Transverse colon (tissue), 4 donors: ENCODE results near the gene SV2A.

Experiments
- POLR2A ChIP-seq: fragments of 450-650 bp; IDR thresholded peaks from one replicate; pipeline ENCODE4 v1.6.1; 2016; ENCODE audit warnings: antibody characterized with exemption, mild to moderate bottlenecking, moderate library complexity
- POLR2AphosphoS5 ChIP-seq, 3 donors: sonication (generic); formaldehyde crosslinking; IDR thresholded peaks; one replicate each; pipeline ENCODE4 v1.6.1; 2016; ENCODE audit warnings: antibody characterized with exemption in 3 of 3
- TF ChIP-seq, protein P1 (sequence below), 5 experiments: fragments of 200-600 bp in 3 of 5; fragments of 450-650 bp in 2 of 5; sonication (generic) in 3 of 5; IDR thresholded peaks; 1 replicate in 2 of 5; 2 replicates in 3 of 5; pipeline ENCODE4 v1.5.1; 2016 to 2017; ENCODE audit warnings: antibody characterized with exemption in 5 of 5, inconsistent platforms in 3 of 5, mild to moderate bottlenecking in 2 of 5, moderate library complexity in 1 of 5

DNA sequence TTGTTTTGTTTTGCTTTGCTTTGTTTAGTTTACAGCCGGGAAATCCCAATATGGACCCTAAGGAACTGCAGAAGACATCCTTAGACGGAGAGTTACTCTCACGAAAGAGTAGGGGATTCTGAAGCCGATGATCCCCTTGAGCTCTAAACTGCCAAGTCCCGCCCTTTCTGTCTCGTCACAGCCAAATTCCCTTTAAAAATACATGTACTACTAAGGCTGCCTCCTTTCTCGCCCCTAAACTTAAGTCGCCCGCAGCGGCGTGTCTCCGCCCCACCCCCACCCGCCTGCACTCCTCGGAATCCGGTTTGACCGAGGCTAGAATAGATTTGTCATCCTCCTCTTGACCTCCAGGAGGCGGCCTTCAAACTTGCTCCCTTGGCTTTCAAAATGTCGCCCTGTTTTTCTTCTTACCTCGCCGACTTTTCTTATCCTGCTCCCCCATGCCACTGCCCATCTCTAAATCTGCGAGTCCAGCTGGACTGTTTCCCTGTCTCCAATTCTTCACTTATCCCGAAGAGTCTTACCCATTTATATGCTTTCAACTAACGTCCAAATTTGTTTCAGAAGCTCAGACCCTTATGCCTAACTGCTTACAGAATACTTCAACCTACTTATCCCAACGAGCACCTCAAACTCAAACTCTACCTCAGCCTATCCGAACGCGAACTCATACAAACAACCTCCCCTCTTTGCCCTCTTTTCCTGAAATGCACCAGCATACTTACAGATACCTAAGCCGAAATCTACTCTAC lies 29.2 kb downstream of the SV2A start:
- TF ChIP-seq, protein P1, sequence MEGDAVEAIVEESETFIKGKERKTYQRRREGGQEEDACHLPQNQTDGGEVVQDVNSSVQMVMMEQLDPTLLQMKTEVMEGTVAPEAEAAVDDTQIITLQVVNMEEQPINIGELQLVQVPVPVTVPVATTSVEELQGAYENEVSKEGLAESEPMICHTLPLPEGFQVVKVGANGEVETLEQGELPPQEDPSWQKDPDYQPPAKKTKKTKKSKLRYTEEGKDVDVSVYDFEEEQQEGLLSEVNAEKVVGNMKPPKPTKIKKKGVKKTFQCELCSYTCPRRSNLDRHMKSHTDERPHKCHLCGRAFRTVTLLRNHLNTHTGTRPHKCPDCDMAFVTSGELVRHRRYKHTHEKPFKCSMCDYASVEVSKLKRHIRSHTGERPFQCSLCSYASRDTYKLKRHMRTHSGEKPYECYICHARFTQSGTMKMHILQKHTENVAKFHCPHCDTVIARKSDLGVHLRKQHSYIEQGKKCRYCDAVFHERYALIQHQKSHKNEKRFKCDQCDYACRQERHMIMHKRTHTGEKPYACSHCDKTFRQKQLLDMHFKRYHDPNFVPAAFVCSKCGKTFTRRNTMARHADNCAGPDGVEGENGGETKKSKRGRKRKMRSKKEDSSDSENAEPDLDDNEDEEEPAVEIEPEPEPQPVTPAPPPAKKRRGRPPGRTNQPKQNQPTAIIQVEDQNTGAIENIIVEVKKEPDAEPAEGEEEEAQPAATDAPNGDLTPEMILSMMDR (IDR thresholded peaks at IDR 0.05) = peak; percentile 49 to 82 (median 63)
- TF ChIP-seq POLR2A (no peak), POLR2AphosphoS5 (IDR thresholded peaks at IDR 0.05) (no peak)
